Measurements from ENCODE around the gene SMYD3.

Gene SMYD3

GRCh38 chr1:246210756-246211155, 296.3 kb downstream of the SMYD3 start:
- H3K27ac ChIP-seq: no peak overlapping the region
- DNase-seq (ENCODE audit: low spot score): no peak
- no peak for TF ChIP-seq CTCF (IDR thresholded peaks at IDR 0.05)
- no peak overlapping the region for H3K4me3 ChIP-seq

GRCh38 chr1:246208105-246208504, 299.0 kb downstream of the SMYD3 start:
- Histone ChIP-seq H3K4me3 (no peak overlapping the region), H3K27ac (no peak overlapping the region)
- no peak for TF ChIP-seq CTCF (IDR thresholded peaks at IDR 0.05)
- no peak for DNase-seq (ENCODE audit: low spot score)

GRCh38 chr1:246203180-246203579, 303.9 kb downstream of the SMYD3 start:
- no peak for DNase-seq (ENCODE audit: low spot score)

GRCh38 chr1:246200738-246201137, 306.3 kb downstream of the SMYD3 start:
- no peak overlapping the region for H3K27ac ChIP-seq
- no peak overlapping the region for H3K4me3 ChIP-seq
- no peak for DNase-seq (ENCODE audit: low spot score)
- no peak for TF ChIP-seq CTCF (IDR thresholded peaks at IDR 0.05)

More at GRCh38 chr1:246203180-246203579, 303.9 kb downstream of the SMYD3 start:
- Histone ChIP-seq H3K27ac (no peak overlapping the region), H3K4me3 (no peak overlapping the region)
- no peak for TF ChIP-seq CTCF (IDR thresholded peaks at IDR 0.05)

- no peak overlapping the region for H3K27ac ChIP-seq
- no peak for DNase-seq (ENCODE audit: low spot score)
- no peak for TF ChIP-seq CTCF (IDR thresholded peaks at IDR 0.05)
- no peak overlapping the region for H3K4me3 ChIP-seq
These were observed 306.9 kb downstream of the SMYD3 start for GRCh38 chr1:246200225-246200624.

- Histone ChIP-seq H3K27ac (no peak overlapping the region), H3K4me3 (no peak overlapping the region)
- no peak for TF ChIP-seq CTCF (IDR thresholded peaks at IDR 0.05)
- DNase-seq (ENCODE audit: low spot score): no peak
These were observed 307.9 kb downstream of the SMYD3 start for GRCh38 chr1:246199086-246199645.

GRCh38 chr1:246198115-246198816, 308.8 kb downstream of the SMYD3 start:
- Histone ChIP-seq H3K4me3 (no peak overlapping the region), H3K27ac (no peak overlapping the region)
- no peak for DNase-seq (ENCODE audit: low spot score)
- TF ChIP-seq CTCF (IDR thresholded peaks at IDR 0.05): no peak

All from coronary artery (tissue), 2 donors.